Anterior cingulate cortex (tissue), 58 donors: ENCODE data around the gene PYROXD2.

Experiments used
- DNase-seq, 58 donors: peaks; one replicate each; lab custom pipeline; 2025; lab: John Stamatoyannopoulos, UW

PYROXD2 gene

DNA sequence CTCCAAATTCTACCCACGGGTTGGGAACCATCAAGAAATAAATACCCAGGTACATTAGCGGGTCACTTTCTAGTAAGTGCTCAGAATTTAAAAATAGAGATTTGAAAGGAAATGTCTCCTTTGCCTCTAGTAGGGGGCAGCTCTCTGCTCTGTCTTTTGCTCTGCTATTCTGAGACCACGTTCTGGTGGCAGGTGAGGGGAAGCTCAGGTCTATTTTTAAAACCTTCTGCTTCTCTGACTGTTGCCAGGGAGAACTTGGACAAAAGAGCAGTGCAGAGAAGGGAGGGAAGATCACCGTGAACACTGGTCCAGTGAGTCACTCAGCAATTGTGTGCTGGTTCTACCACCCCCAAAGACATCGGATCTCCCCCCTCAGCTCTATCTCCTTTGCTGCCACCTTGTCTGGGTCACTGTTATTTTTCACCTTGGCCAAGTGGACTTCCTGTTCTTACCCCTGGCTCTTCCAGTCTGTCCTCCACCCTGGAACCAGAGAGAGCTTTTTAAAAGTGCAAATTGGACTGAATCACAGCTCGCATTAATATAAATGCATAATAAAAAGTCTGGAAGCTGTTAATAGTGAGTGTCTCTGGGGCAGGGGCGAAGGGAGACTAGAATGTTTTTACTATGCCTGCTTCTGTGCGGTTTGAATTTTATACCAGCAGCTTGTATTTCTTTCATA, 74.6 kb downstream of the PYROXD2 start:
- peak in 8 of 58 donors; percentile 8 to 43 (median 22) for DNase-seq

DNA sequence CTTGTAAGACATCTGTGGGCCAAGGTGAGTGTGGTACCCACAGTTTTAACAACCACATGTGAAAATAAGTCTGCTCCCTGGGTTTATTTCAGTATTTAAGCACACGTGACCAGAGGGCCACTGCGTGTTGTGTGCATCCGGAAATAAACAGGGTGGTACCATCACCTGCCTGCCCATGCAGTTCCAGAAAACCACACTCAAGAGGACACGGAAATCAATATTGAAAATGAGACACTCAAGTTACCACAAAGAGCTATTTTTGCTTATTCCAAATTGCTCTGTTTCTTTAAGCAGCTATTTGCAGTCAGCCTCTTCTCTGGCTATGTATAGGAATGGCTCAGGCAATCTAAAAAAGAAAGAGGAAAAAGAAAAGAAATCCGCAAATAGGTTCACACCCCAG, 75.2 kb downstream of the PYROXD2 start:
- peak in 1 of 58 donors; percentile 12 for DNase-seq

DNA sequence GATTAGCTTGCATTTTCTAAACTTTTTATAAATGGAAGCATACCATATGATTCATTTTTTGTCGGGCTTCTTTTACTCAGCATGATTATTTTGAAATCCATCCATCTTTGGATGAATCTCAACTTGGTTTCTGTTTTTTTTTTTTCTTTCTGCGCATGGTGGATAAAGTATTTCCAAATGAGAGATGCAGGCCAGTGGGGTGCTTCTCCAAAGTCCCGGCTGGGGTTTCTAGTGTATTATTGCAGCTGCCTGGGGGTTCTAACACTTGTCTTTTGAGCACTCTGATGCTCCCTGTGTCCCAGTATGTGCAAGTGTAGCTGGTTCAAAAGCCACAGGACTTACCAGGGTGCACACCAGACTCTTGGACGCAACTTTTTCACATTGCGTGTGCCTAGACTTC, 76.1 kb downstream of the PYROXD2 start:
- DNase-seq, result no peak

DNA sequence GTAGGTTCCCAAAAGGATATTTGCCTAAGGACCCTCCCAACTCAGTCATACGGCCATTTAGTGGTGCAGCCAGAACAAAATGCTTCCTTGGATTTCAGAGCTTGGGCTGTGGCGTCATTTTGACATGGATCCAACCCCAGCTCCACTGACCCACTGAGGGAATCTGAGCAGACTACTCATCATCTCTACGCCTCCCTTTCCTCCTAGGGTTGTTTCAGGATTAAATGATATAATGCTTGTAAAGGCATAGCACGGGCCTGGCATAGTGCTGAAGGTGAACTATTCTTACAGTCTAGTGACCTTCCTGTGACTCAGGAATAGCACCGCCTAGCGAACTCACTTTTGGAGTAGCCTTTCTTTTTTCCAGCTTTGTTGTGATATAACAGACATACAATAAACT, 76.7 kb downstream of the PYROXD2 start:
- no peak for DNase-seq

DNA sequence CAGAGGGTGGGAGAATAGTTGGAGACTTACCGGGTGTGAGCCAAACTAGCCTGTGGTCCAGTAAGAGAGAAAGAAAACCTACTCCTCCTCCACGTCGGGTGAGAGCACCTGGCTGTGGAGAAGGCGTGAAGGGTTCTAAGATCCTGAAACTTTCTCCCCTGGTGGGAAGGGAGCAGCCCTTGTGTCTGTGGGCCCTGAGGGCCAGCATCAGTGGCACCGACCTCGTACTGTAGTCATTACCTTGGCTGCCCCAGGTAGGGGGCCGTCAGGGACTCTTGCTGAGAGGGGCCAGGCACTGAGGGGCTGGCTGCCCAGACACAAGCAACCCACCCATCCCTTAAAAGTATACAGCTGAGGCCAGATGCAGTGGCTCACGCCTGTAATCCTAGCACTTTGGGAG, 77.5 kb downstream of the PYROXD2 start:
- no peak for DNase-seq
